ENCODE results near the gene MCTP1. TPM values are rescaled to one million over a fixed set of nuclear protein-coding genes. Genes with fewer than 3 reads are reported as not detected.

MCTP1 gene
- total RNA-seq, 4 donors from 2014 or later, result 3.3 to 31.4 (median 13.4) TPM

DNA sequence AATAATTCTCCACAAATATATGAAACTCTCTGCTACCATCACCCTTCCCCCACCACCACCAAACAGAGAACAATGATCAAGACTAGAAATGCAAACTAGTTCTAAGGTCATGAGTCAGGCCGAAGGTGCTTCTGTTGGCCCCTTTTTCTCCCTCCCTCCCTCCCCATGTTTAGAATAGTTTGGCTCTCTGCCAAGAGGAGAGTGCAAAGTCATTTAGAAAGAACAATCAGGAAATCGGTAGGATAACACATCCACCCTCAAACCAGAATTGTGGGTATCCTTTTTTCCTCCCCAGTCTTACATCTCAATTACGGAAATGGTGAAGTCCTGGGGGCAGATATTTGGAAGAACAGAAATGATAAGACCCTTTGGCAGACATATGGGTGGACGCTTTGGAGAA lies 496.4 kb downstream of the MCTP1 start:
- H3K36me3 ChIP-seq, result no peaks in the 10 kb centered on the region
- TF ChIP-seq POLR2AphosphoS5 (IDR thresholded peaks at IDR 0.05) (no peak), EP300 (IDR thresholded peaks at IDR 0.05; ENCODE audit: low read depth) (no peak), POLR2A (IDR thresholded peaks at IDR 0.05) (no peak), CTCF (IDR thresholded peaks at IDR 0.05) (no peak)
- H3K27me3 ChIP-seq, result no peaks in the 10 kb centered on the region
- H3K27ac ChIP-seq, result no peak overlapping the region
- WGBS, 2 donors (ENCODE audit: low coverage in 1 of 2), result 58 to 66% methylated on average over 4 of the region's 4 CpGs
- H3K9me3 ChIP-seq, result no peaks in the 10 kb centered on the region
- H3K4me1 ChIP-seq, result peaks cover 0 to 4% (median 0%) of the 10 kb centered on the region in 4 donors
- intact Hi-C loops (cut with DNase I; ENCODE audit: low total_unique reads), result no loop called here
- H3K4me3 ChIP-seq, result no peak overlapping the region
- DNase-seq, result no peak
- in situ Hi-C loops (cut with MboI; ENCODE audit: low pct_ligation_motif_present in 1 of 4, low pct_unique_long_range_greater_than_20kb in 1 of 4, low sequenced_read_pairs in 3 of 4), result no loop called here

GRCh38 chr5:94784536-94785505 lies 500.1 kb downstream of the MCTP1 start:
- Histone ChIP-seq H3K27ac (no peak overlapping the region), H3K27me3 (no peaks in the 10 kb centered on the region), H3K4me1 (no peaks in the 10 kb centered on the region), H3K4me3 (no peak overlapping the region), H3K36me3 (no peaks in the 10 kb centered on the region), H3K9me3 (no peaks in the 10 kb centered on the region)
- DNase-seq, result no peak
- 67 to 72% methylated on average over 7 of the region's 7 CpGs for WGBS, 2 donors (ENCODE audit: low coverage in 1 of 2)
- no peak for TF ChIP-seq CTCF (IDR thresholded peaks at IDR 0.05)
- TF ChIP-seq POLR2AphosphoS5 (IDR thresholded peaks at IDR 0.05), result no peak
- no peak for TF ChIP-seq POLR2A (IDR thresholded peaks at IDR 0.05)
- no peak for TF ChIP-seq EP300 (IDR thresholded peaks at IDR 0.05; ENCODE audit: low read depth)
- intact Hi-C loops (cut with DNase I; ENCODE audit: low total_unique reads), result no loop called here
- in situ Hi-C loops (cut with MboI; ENCODE audit: low pct_ligation_motif_present in 1 of 4, low pct_unique_long_range_greater_than_20kb in 1 of 4, low sequenced_read_pairs in 3 of 4), result no loop called here

GRCh38 chr5:94782383-94782782 lies 502.5 kb downstream of the MCTP1 start:
- intact Hi-C loops (cut with DNase I; ENCODE audit: low total_unique reads), result no loop called here
- H3K9me3 ChIP-seq, result no peaks in the 10 kb centered on the region
- no peaks in the 10 kb centered on the region for H3K36me3 ChIP-seq
- 60 to 66% methylated on average over 3 of the region's 3 CpGs for WGBS, 2 donors (ENCODE audit: low coverage in 1 of 2)
- H3K4me3 ChIP-seq, result no peak overlapping the region
- TF ChIP-seq CTCF (IDR thresholded peaks at IDR 0.05) (no peak), EP300 (IDR thresholded peaks at IDR 0.05; ENCODE audit: low read depth) (no peak), POLR2AphosphoS5 (IDR thresholded peaks at IDR 0.05) (no peak), POLR2A (IDR thresholded peaks at IDR 0.05) (no peak)
- no peaks in the 10 kb centered on the region for H3K27me3 ChIP-seq
- DNase-seq, result no peak
- in situ Hi-C loops (cut with MboI; ENCODE audit: low pct_ligation_motif_present in 1 of 4, low pct_unique_long_range_greater_than_20kb in 1 of 4, low sequenced_read_pairs in 3 of 4), result no loop called here
- no peak overlapping the region for H3K27ac ChIP-seq
- no peaks in the 10 kb centered on the region for H3K4me1 ChIP-seq

DNA sequence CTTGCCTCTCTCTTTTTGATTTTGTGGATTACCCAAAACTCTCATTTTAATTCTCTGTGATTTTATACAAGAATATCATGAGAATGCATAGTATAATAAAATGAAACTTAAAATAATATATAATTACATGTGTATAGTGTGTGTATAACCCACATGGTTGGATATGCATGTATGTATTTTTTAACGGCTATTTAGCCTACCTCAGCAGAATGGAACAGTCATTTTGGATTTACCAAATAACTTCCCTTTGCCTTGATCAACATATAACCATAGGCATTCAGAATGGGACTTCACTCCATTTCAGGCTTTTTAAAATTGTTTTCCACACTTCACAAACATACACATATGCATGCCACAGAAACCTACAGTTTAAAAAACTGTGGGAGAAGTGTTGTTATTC lies 505.2 kb downstream of the MCTP1 start:
- intact Hi-C loops (cut with DNase I; ENCODE audit: low total_unique reads) (no loop called here), in situ Hi-C loops (cut with MboI; ENCODE audit: low pct_ligation_motif_present in 1 of 4, low pct_unique_long_range_greater_than_20kb in 1 of 4, low sequenced_read_pairs in 3 of 4) (no loop called here)
- 90 to 100% methylated on average over 1 of the region's 1 CpG for WGBS, 2 donors (ENCODE audit: low coverage in 1 of 2)

More for the DNA sequence above, 505.2 kb downstream of the MCTP1 start:
- H3K4me1 ChIP-seq, result no peaks in the 10 kb centered on the region
- H3K36me3 ChIP-seq, result no peaks in the 10 kb centered on the region
- no peak for TF ChIP-seq POLR2A (IDR thresholded peaks at IDR 0.05)
- TF ChIP-seq POLR2AphosphoS5 (IDR thresholded peaks at IDR 0.05), result no peak
- TF ChIP-seq EP300 (IDR thresholded peaks at IDR 0.05; ENCODE audit: low read depth), result no peak
- no peak for TF ChIP-seq CTCF (IDR thresholded peaks at IDR 0.05)
- H3K9me3 ChIP-seq, result no peaks in the 10 kb centered on the region
- no peak for DNase-seq
- H3K27ac ChIP-seq, result no peak overlapping the region
- no peak overlapping the region for H3K4me3 ChIP-seq
- no peaks in the 10 kb centered on the region for H3K27me3 ChIP-seq

Data from transverse colon (tissue), 4 donors.